IMR-90 (cell line): ENCODE results near the gene LRRC42. TPM values are rescaled to one million over a fixed set of nuclear protein-coding genes. Genes with fewer than 3 reads are reported as not detected.

ENCODE experiments used
- ATAC-seq: fragments of 200-7000 bp; cut with Tn5 transposase; 2 replicates; pipeline ENCODE4 v1.9.1; 2020; ENCODE audit warnings: low read depth, mild to moderate bottlenecking, moderate library complexity
- BruUV-seq: library from RNA; stranded (reverse); fragments of 400-500 nt; replicated peaks from 2 replicates; lab custom pipeline; 2021; lab: Mats Ljungman, UMichigan
- CTCF ChIA-PET: fragments of 300-600 bp; formaldehyde crosslinking; extraction: SDS; loops from one replicate; lab custom pipeline; 2021; ENCODE audit warnings: antibody characterized with exemption; lab: Yijun Ruan, JAX
- POLR2A ChIA-PET: fragments of 300-600 bp; sonication (Branson Sonifier 250); formaldehyde crosslinking; loops from one replicate; lab custom pipeline; 2022; ENCODE audit warnings: antibody characterized with exemption; ENCODE audit not compliant: unreplicated experiment; lab: Charles Lee
- DNase-seq: peaks from one replicate; pipeline ENCODE4 v3.0.0; 2013
- H2AFZ ChIP-seq: replicated peaks from 2 replicates; pipeline ENCODE3; 2013; ENCODE audit warnings: low read length, mild to moderate bottlenecking; ENCODE audit not compliant: poor library complexity
- H2AK5ac ChIP-seq: 2 replicates; pipeline ENCODE4 v1.6.1; 2013; ENCODE audit warnings: low read depth, low read length, inconsistent platforms
- H2AK9ac ChIP-seq: replicated peaks from 2 replicates; pipeline ENCODE3; 2013; ENCODE audit warnings: mild to moderate bottlenecking, low read depth, low read length, moderate library complexity; ENCODE audit not compliant: poor library complexity
- H2BK120ac ChIP-seq: 2 replicates; pipeline ENCODE4 v1.6.1; 2013; ENCODE audit warnings: low read depth, low read length, inconsistent platforms
- H2BK15ac ChIP-seq: 3 replicates; pipeline ENCODE4 v1.6.1; 2013; ENCODE audit warnings: low read depth, low read length, inconsistent platforms
- H2BK20ac ChIP-seq: 2 replicates; pipeline ENCODE4 v1.6.1; 2013; ENCODE audit warnings: low read depth, mild to moderate bottlenecking, inconsistent platforms, low read length, moderate library complexity
- H2BK5ac ChIP-seq: 2 replicates; pipeline ENCODE4 v1.6.1; 2013; ENCODE audit warnings: mild to moderate bottlenecking, low read depth, low read length, inconsistent platforms; ENCODE audit not compliant: poor library complexity, severe bottlenecking
- H3K14ac ChIP-seq: replicated peaks from 2 replicates; pipeline ENCODE4 v1.6.1; 2013; ENCODE audit warnings: low read depth, low read length, inconsistent platforms
- H3K18ac ChIP-seq: 2 replicates; pipeline ENCODE4 v1.6.1; 2013; ENCODE audit warnings: low read depth, low read length, control low read depth
- H3K23ac ChIP-seq: 2 replicates; pipeline ENCODE4 v1.6.1; 2013; ENCODE audit warnings: low read depth, low read length, inconsistent platforms
- H3K27ac ChIP-seq: 2 replicates; pipeline ENCODE4 v1.5.1; 2013; ENCODE audit warnings: mild to moderate bottlenecking, control low read depth, low read length; ENCODE audit not compliant: insufficient read depth
- H3K27me3 ChIP-seq: 2 replicates; pipeline ENCODE4 v1.6.1; 2013; ENCODE audit warnings: low read length; ENCODE audit not compliant: control insufficient read depth, insufficient read depth
- H3K36me3 ChIP-seq: 2 replicates; pipeline ENCODE4 v1.6.1; 2013; ENCODE audit warnings: low read length, mixed read lengths; ENCODE audit not compliant: control insufficient read depth, insufficient read depth
- H3K4ac ChIP-seq: 2 replicates; pipeline ENCODE4 v1.6.1; 2013; ENCODE audit warnings: low read depth, low read length, inconsistent platforms
- H3K4me1 ChIP-seq: 2 replicates; pipeline ENCODE4 v1.6.1; 2013; ENCODE audit warnings: low read length, mixed read lengths; ENCODE audit not compliant: control insufficient read depth, insufficient read depth
- H3K4me2 ChIP-seq: 2 replicates; pipeline ENCODE4 v1.6.1; 2013; ENCODE audit warnings: low read depth, mild to moderate bottlenecking, control low read depth, low read length, moderate library complexity
- H3K4me3 ChIP-seq: 2 replicates; pipeline ENCODE4 v1.5.1; 2013; ENCODE audit warnings: low read depth, mild to moderate bottlenecking, control low read depth, low read length, moderate library complexity; ENCODE audit not compliant: insufficient read depth
- H3K56ac ChIP-seq: 2 replicates; pipeline ENCODE4 v1.6.1; 2013; ENCODE audit warnings: low read length, inconsistent platforms; ENCODE audit not compliant: insufficient read depth; ENCODE audit errors: extremely low read depth
- H3K79me1 ChIP-seq, 2 experiments: 2 replicates each; pipeline ENCODE4 v1.6.1; 2013; ENCODE audit warnings: low read length in 2 of 2, inconsistent platforms in 1 of 2, low read depth in 1 of 2
- H3K9ac ChIP-seq: 2 replicates; pipeline ENCODE4 v1.6.1; 2013; ENCODE audit warnings: low read depth, low read length, control low read depth
- H3K9me1 ChIP-seq: 2 replicates; pipeline ENCODE4 v1.6.1; 2013; ENCODE audit warnings: low read length, inconsistent platforms; ENCODE audit not compliant: insufficient read depth
- H3K9me3 ChIP-seq: 2 replicates; pipeline ENCODE4 v1.6.1; 2013; ENCODE audit warnings: low read length; ENCODE audit not compliant: control insufficient read depth, insufficient read depth
- H4K20me1 ChIP-seq: 2 replicates; pipeline ENCODE4 v1.6.1; 2013; ENCODE audit warnings: low read length, inconsistent platforms; ENCODE audit not compliant: insufficient read depth
- H4K5ac ChIP-seq: 2 replicates; pipeline ENCODE4 v1.6.1; 2013; ENCODE audit warnings: mild to moderate bottlenecking, low read depth, low read length, control low read depth
- H4K8ac ChIP-seq, 2 experiments: 2 replicates each; pipeline ENCODE4 v1.6.1; 2013; ENCODE audit warnings: low read depth in 2 of 2, low read length in 2 of 2, control low read depth in 1 of 2, inconsistent platforms in 1 of 2
- H4K91ac ChIP-seq: 2 replicates; pipeline ENCODE4 v1.6.1; 2013; ENCODE audit warnings: low read depth, low read length, inconsistent platforms; ENCODE audit not compliant: insufficient read depth
- BHLHE40 ChIP-seq: fragments of 150-350 bp; IDR thresholded peaks from 2 replicates; pipeline ENCODE4 v1.6.1; 2016; ENCODE audit warnings: mild to moderate bottlenecking, low read depth, low read length
- CHD1 ChIP-seq: IDR thresholded peaks from 2 replicates; pipeline ENCODE4 v1.6.1; 2012; ENCODE audit warnings: low read depth, low read length, improper control_type of control experiment
- MAFK ChIP-seq: IDR thresholded peaks from 2 replicates; pipeline ENCODE4 v1.6.1; 2012; ENCODE audit warnings: low read depth, low read length, improper control_type of control experiment
- MXI1 ChIP-seq: IDR thresholded peaks from 2 replicates; pipeline ENCODE4 v1.6.1; 2012; ENCODE audit warnings: low read depth, mild to moderate bottlenecking, low read length, moderate library complexity, borderline replicate concordance
- NFE2L2 ChIP-seq: fragments of 150-350 bp; IDR thresholded peaks from 2 replicates; pipeline ENCODE4 v1.6.1; 2016; ENCODE audit warnings: low read depth, mild to moderate bottlenecking, low read length
- RCOR1 ChIP-seq: IDR thresholded peaks from 2 replicates; pipeline ENCODE4 v1.6.1; 2012; ENCODE audit warnings: mild to moderate bottlenecking, low read length, improper control_type of control experiment; ENCODE audit not compliant: insufficient replicate concordance
- RFX5 ChIP-seq: IDR thresholded peaks from 2 replicates; pipeline ENCODE4 v1.8.0; 2012; ENCODE audit warnings: low read depth, mild to moderate bottlenecking, low read length, moderate library complexity
- SMC3 ChIP-seq: fragments of 150-350 bp; IDR thresholded peaks from 2 replicates; pipeline ENCODE4 v1.6.1; 2016; ENCODE audit warnings: low read depth, mild to moderate bottlenecking, antibody characterized with exemption, low read length, moderate library complexity
- WGBS, 2 experiments: methylation state at CpG; one replicate each; pipeline versions ENCODE4 v1.1.5 to v1.1.7; 2013; ENCODE audit warnings: missing lambda C conversion rate in 2 of 2; ENCODE audit not compliant: insufficient read length in 1 of 2; ENCODE audit errors: extremely low coverage in 2 of 2; 5-methylcytosine and 5-hydroxymethylcytosine counted together
- dilution Hi-C: fragments of 300-500 bp; cut with HindIII; formaldehyde crosslinking; loops from one replicate; pipeline ENCODE4 v1.14.3; 2018; ENCODE audit warnings: low sequenced_read_pairs; ENCODE audit not compliant: unreplicated experiment
- in situ Hi-C: fragments of 300-500 bp; cut with MboI; formaldehyde crosslinking; loops from 3 replicates; pipeline ENCODE4 v1.14.3; 2019; ENCODE audit warnings: low sequenced_read_pairs, inconsistent platforms, mixed read lengths
- intact Hi-C: fragments of 100-400 bp; cut with micrococcal nuclease; formaldehyde crosslinking; loops from 2 replicates; pipeline ENCODE4 v1.10.0; 2022
- polyA plus RNA-seq, 3 experiments: library from polyadenylated mRNA; depleted of rRNA; stranded (reverse); fragments of >200 nt; gene quantifications; 2 replicates each; pipeline ENCODE4 v1.2.3, GENCODE V29; 2012; ENCODE audit warnings: low replicate concordance in 1 of 3
- total RNA-seq: library from RNA; depleted of rRNA; stranded (reverse); fragments of >200 nt; gene quantifications from 2 replicates; pipeline ENCODE4 v1.2.3, GENCODE V29; 2012
- TF ChIP-seq, protein P1 (sequence below): fragments of 150-350 bp; IDR thresholded peaks from 2 replicates; pipeline ENCODE4 v1.6.1; 2016; ENCODE audit warnings: low read depth, mild to moderate bottlenecking, low read length, moderate library complexity, borderline replicate concordance

LRRC42 gene
- total and polyA plus RNA-seq, 2 of the 4 experiments (the other 2 are of a cell fraction) = 39.9 to 47.5 TPM

DNA sequence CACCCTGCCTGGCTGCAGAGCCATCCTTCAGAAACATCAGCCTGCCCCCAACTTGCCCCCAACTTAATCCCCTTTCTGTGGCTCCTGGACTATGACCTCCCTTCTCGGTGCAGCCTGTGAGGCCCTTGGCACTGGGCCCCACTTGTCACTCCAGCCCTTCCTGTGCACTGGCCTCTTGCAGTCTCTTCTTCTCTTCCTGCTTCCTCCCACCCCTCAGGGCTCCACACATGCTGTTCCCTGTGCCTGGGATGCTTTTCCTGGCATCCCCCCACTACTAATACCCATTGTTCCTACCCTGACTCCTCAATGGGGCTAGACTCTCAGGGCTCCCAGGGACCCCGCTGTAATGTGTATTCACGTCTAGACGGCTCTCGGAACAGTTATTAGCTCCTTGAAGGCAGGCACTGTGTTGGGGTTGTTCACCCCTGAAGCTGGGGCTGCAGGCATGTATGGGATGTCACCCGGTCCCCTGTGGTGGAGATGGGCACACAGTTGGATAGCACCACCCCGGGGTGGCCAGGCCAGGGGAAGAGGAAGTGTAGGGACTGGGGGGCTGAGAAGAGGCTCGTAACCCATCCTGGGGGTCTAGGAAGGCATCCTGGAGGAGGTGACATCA lies 67.4 kb downstream of the LRRC42 start:
- no peaks in the 10 kb centered on the region for H3K36me3 ChIP-seq
- H3K4me3 ChIP-seq = no peak overlapping the region
- no peak overlapping the region for H4K5ac ChIP-seq
- H2AK9ac ChIP-seq = no peak overlapping the region
- 66% methylated on average over 6 of the region's 8 CpGs; no CpG with 5 or more reads in 1 of the 2 experiments for WGBS, 2 experiments
- H4K20me1 ChIP-seq = 0 out of 2 replicates have a peak, but pooled peaks cover 5% of the 10 kb centered on the region
- TF ChIP-seq, protein P1, sequence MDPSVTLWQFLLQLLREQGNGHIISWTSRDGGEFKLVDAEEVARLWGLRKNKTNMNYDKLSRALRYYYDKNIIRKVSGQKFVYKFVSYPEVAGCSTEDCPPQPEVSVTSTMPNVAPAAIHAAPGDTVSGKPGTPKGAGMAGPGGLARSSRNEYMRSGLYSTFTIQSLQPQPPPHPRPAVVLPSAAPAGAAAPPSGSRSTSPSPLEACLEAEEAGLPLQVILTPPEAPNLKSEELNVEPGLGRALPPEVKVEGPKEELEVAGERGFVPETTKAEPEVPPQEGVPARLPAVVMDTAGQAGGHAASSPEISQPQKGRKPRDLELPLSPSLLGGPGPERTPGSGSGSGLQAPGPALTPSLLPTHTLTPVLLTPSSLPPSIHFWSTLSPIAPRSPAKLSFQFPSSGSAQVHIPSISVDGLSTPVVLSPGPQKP = no peak
- TF ChIP-seq SMC3 (no peak), RFX5 (no peak), CHD1 (no peak), RCOR1 (no peak), MXI1 (no peak), BHLHE40 (no peak), MAFK (no peak), NFE2L2 (no peak)
- no peak overlapping the region for H3K18ac ChIP-seq
- no peak overlapping the region for H3K14ac ChIP-seq
- H3K4ac ChIP-seq = no peak overlapping the region
- H2BK15ac ChIP-seq = no peak overlapping the region
- BruUV-seq = no TSS peak
- peaks cover 76% of the 10 kb centered on the region for H3K27me3 ChIP-seq
- no peak overlapping the region for H3K4me2 ChIP-seq
- no peak overlapping the region for H3K23ac ChIP-seq
- H2BK120ac ChIP-seq = no peak overlapping the region
- no peak overlapping the region for H4K8ac ChIP-seq
- no peak overlapping the region for H2AK5ac ChIP-seq
- intact Hi-C loops = no loop called here
- no peaks in the 10 kb centered on the region for H3K9me3 ChIP-seq
- no peak overlapping the region for H3K27ac ChIP-seq
- H4K91ac ChIP-seq = no peak overlapping the region
- no peaks in the 10 kb centered on the region for H3K79me1 ChIP-seq
- no peak overlapping the region for H3K9ac ChIP-seq
- H3K4me1 ChIP-seq = peaks cover 3% of the 10 kb centered on the region; the same call in 1 of the 2 replicates
- dilution Hi-C loops = no loop called here
- peaks cover 7% of the 10 kb centered on the region; the same call in 1 of the 2 replicates for H3K9me1 ChIP-seq
- H3K56ac ChIP-seq = no peak overlapping the region
- no peak overlapping the region for H2AFZ ChIP-seq
- ATAC-seq = no peak
- CTCF ChIA-PET = no interaction called here
- in situ Hi-C loops = no loop called here
- POLR2A ChIA-PET = no interaction called here
- H2BK20ac ChIP-seq = no peak overlapping the region
- no peak for DNase-seq
- H2BK5ac ChIP-seq = no peak overlapping the region
